Thyroid gland (tissue), 4 donors: ENCODE data around the gene MYOG.

Experiments used
- POLR2A ChIP-seq, 2 donors: fragments of 450-650 bp; IDR thresholded peaks; one replicate each; pipeline ENCODE4 v1.6.1; 2017; ENCODE audit warnings: antibody characterized with exemption in 2 of 2, mild to moderate bottlenecking in 2 of 2, moderate library complexity in 1 of 2
- TF ChIP-seq, protein P1 (sequence below), 6 experiments: fragments of 200-600 bp in 3 of 6; fragments of 450-650 bp in 3 of 6; sonication (generic) in 3 of 6; IDR thresholded peaks; one replicate each; pipeline ENCODE4 v1.5.1; 2016 to 2019; ENCODE audit warnings: antibody characterized with exemption in 6 of 6, mild to moderate bottlenecking in 2 of 6, inconsistent platforms in 1 of 6, moderate library complexity in 1 of 6

DNA sequence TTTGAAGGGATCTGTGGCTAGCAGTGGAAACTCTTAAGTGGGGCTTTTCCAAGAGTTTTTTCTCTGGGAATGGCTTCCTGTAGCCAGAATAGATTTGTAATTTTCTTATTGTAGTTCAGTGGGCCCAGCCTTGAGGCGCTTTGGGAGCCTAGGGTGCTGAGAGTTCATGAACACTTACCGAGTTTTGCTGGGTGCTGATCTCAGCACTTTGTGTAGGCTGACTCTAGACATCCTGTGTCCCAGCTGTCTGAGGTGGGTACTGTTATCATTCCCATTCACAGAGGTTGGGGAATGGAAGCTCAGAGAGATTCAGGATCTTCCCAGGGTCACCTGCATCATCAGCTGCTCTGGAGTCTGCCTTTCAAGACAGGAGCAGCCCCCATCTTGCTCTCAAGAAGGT is 52.5 kb downstream of the MYOG start:
- TF ChIP-seq, protein P1, sequence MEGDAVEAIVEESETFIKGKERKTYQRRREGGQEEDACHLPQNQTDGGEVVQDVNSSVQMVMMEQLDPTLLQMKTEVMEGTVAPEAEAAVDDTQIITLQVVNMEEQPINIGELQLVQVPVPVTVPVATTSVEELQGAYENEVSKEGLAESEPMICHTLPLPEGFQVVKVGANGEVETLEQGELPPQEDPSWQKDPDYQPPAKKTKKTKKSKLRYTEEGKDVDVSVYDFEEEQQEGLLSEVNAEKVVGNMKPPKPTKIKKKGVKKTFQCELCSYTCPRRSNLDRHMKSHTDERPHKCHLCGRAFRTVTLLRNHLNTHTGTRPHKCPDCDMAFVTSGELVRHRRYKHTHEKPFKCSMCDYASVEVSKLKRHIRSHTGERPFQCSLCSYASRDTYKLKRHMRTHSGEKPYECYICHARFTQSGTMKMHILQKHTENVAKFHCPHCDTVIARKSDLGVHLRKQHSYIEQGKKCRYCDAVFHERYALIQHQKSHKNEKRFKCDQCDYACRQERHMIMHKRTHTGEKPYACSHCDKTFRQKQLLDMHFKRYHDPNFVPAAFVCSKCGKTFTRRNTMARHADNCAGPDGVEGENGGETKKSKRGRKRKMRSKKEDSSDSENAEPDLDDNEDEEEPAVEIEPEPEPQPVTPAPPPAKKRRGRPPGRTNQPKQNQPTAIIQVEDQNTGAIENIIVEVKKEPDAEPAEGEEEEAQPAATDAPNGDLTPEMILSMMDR (IDR thresholded peaks at IDR 0.05) = no peak
- no peak for TF ChIP-seq POLR2A (IDR thresholded peaks at IDR 0.05)
